Activated CD4-positive, CD25-positive, alpha-beta regulatory T cell treated with anti-CD3 and anti-CD28 coated beads, Interleukin-2, amount 50 U/mL, for 24 hours (primary cell): ENCODE measurements around the gene ZDHHC14.

Experiments used
- ATAC-seq, 2 donors: fragments of 150-1000 bp; cut with Tn5 transposase; one replicate each; pipeline ENCODE4 v1.10.0; 2021; ENCODE audit warnings: mild to moderate bottlenecking in 1 of 2, moderate library complexity in 1 of 2

The ZDHHC14 gene

GRCh38 chr6:157607317-157608109 is 226.5 kb downstream of the ZDHHC14 start:
- no peak for ATAC-seq

GRCh38 chr6:157608221-157609075 is 227.5 kb downstream of the ZDHHC14 start:
- ATAC-seq, result no peak

- no peak for ATAC-seq
Observed at GRCh38 chr6:157609117-157609516, 228.1 kb downstream of the ZDHHC14 start.

GRCh38 chr6:157609556-157609955 is 228.6 kb downstream of the ZDHHC14 start:
- no peak for ATAC-seq

- ATAC-seq, result no peak
Observed at GRCh38 chr6:157610451-157610999, 229.5 kb downstream of the ZDHHC14 start.

- no peak for ATAC-seq
Observed at GRCh38 chr6:157611406-157611805, 230.4 kb downstream of the ZDHHC14 start.

- ATAC-seq, result peak in 1 of 2 donors; percentile 44
Observed at GRCh38 chr6:157613011-157613522, 232.1 kb downstream of the ZDHHC14 start.

- no peak for ATAC-seq
Observed at GRCh38 chr6:157614026-157614568, 233.1 kb downstream of the ZDHHC14 start.

GRCh38 chr6:157615420-157615769 is 234.4 kb downstream of the ZDHHC14 start:
- no peak for ATAC-seq

- no peak for ATAC-seq
Observed at GRCh38 chr6:157615951-157616350, 235.0 kb downstream of the ZDHHC14 start.

GRCh38 chr6:157620944-157621343 is 240.0 kb downstream of the ZDHHC14 start:
- ATAC-seq, result no peak

GRCh38 chr6:157621406-157621805 is 240.4 kb downstream of the ZDHHC14 start:
- ATAC-seq, result no peak

GRCh38 chr6:157622427-157622826 is 241.4 kb downstream of the ZDHHC14 start:
- no peak for ATAC-seq

- ATAC-seq, result no peak
Observed at GRCh38 chr6:157625111-157625510, 244.1 kb downstream of the ZDHHC14 start.

GRCh38 chr6:157625764-157626163 is 244.8 kb downstream of the ZDHHC14 start:
- no peak for ATAC-seq

GRCh38 chr6:157627195-157627966 is 246.4 kb downstream of the ZDHHC14 start:
- no peak for ATAC-seq

- ATAC-seq, result no peak
Observed at GRCh38 chr6:157628463-157628862, 247.5 kb downstream of the ZDHHC14 start.

GRCh38 chr6:157629220-157629619 is 248.2 kb downstream of the ZDHHC14 start:
- ATAC-seq, result no peak

- no peak for ATAC-seq
Observed at GRCh38 chr6:157630463-157631080, 249.6 kb downstream of the ZDHHC14 start.

GRCh38 chr6:157631412-157631811 is 250.4 kb downstream of the ZDHHC14 start:
- no peak for ATAC-seq

- ATAC-seq, result no peak
Observed at GRCh38 chr6:157631838-157632614, 251.0 kb downstream of the ZDHHC14 start.
